NCI-H2029 treated with DMSO at 0.1 percent for 48 hours (cell line): ENCODE results near the gene PRKG2.

Experiments
- DNase-seq: peaks from one replicate; lab custom pipeline; 2025; lab: John Stamatoyannopoulos, UW

Gene PRKG2

DNA sequence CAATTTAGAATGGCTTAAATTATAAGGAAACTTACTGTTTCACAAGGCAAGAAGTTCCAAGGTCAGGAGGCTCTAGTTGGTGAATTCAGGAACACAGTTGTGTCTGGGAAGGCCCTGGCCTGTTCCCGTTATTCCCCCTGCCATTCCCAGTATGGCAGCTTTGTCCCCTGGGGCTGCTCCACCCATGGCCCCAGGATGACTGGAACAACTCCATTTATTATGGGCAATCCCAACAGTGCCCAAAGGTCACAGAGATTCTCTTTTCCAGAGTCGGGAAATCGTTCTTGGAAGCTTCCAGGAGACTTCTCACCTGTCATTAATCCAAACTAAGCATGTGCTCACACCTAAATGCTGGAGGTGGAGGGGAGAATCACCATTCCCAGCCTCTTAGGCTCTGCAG, 2.8 kb upstream of the PRKG2 start:
- no peak for DNase-seq

DNA sequence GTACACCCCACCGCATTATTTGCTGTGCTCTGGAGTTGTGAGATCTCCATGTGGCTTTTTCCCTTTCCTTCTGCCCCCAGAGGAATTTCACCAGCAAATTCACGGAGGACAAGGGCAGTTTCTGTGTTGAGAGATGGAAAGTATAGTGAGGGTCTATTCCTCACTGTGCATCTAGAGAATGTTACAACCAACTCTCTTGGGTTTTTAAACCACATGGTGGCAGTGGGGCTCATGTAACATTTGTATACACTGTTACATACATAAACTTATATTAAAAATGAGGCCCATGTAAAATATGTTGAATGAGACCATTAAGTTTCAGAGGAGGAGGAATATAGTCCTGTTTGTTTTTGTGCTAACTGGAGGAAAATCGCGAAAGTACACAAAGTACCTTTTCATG, 909 bp upstream of the PRKG2 start:
- no peak for DNase-seq

DNA sequence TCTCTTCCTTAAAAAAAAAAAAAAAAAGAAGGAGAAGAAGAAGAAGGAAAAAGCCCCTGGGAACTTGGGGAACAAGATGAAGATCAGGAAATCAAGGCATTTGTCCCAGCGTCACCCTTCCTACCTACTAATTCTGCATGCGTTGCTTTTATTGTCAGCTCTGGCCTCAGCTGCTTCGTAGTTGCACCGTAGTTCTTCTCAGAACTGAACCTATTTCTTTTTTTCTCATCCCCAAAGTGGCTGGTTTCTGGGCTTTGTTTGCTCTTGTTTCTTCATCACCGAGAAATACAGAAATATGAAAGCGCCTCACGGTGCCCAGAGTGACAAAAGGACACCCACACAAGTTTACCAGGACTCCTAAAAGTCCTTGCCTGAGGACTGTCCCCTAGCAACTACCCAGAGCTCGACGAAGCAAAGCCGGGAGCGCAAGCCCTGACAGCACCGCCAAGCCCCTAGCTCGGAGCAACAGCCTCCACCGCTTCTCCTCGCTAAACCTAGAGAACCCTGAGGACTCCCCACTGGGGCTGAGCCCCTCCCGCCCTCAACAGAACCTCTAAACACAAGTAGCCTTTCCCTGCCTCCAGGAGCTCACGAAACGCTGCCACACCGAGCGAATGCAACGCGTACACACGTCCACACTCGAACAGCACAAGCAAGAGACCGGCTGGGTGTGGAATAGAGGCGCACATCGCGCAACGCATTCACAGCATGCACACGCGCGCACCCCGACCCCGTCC, 710 bp downstream of the PRKG2 start:
- no peak for DNase-seq

DNA sequence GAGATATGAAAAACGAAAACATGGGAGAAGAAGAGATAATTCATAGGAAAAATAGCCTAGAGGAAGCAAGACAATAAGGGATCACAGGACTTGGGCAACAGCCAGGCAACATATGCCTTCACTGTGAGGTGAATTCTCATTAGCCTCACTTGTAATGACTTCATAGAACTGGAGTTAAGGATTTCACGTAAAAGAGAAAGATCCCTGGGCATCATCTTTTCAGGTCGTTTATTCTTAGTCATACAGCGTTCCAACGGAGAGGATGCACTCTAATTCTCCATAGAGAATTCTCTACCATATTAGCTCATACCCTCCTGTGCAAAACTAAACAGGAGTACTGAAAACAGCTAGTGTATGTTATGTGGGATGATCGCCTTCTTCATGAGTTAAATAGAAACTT, 1.4 kb downstream of the PRKG2 start:
- no peak for DNase-seq

DNA sequence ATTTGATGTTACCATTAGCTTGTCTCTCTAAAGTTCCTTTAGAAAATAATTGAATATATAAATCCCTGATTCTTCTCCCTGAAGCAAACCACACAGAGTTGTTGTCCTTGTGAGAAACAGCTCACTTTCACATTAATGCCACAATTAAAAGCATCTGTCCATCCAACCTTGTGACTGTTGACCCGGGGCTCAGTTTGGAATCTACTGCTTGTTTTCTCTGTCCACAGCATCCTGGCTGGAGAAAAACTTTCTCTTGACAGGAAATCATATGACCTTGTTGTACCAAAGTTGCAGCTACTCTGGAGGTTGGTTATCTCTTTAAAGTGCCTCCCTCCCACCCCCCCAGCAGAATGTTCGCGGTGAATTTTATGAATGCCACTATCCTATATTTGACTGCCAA, 3.1 kb downstream of the PRKG2 start:
- DNase-seq: no peak

DNA sequence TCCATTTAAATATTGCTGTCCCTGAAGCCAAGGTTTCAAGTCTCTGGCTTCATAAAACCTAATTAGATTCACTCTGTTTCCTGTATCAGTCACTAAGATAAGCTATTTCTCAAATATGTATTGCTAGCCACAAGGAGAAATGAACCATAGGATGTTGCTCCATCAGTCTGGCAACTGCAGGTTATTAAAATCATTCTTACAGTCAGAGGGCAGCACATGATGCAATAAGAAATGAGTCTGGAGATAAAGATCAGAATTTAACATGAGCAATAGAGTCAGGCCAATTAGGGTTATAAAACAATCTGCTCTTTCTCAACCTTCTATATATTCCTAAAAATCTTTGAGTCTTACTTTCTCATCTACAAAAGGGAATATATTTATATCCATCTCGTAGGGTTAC, 7.2 kb downstream of the PRKG2 start:
- no peak for DNase-seq

DNA sequence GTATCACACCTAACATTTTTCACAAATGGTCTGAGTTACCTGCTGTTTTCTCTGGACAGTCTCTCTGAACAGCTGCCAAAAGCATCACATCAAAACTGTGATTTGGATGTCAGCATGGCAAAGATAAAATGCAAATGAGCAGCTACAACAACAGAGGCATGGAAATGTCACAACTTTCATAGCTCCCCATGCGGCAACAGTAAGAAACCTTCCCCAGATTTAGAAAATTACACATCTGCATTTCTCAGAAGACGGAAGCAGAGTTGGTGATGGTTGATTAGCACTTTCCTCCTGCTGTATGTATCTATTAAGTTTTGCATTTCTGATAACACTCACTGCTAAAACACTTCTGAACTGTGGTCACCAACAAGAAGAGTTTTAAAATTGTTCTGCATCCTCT, 9.7 kb downstream of the PRKG2 start:
- no peak for DNase-seq

DNA sequence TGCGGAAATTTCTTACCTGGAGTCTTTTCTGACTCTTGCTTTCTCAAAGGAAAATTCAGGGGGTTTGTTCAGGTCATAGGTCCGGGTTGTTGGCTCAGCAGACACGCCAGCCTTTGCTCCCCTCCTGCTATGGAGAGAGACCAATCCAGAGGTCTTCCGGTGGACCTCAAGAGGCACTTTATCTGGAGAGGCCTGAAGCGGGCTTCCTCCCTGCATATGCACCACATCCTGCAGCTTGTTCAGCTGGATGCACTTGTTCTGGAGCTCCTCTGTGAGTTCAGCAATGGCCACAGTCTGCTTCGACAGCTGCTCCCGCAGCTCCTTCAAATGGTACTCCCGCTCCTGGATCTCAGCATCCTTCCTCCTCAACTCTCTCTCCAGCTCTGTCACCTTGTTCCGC, 10.5 kb downstream of the PRKG2 start:
- no peak for DNase-seq

DNA sequence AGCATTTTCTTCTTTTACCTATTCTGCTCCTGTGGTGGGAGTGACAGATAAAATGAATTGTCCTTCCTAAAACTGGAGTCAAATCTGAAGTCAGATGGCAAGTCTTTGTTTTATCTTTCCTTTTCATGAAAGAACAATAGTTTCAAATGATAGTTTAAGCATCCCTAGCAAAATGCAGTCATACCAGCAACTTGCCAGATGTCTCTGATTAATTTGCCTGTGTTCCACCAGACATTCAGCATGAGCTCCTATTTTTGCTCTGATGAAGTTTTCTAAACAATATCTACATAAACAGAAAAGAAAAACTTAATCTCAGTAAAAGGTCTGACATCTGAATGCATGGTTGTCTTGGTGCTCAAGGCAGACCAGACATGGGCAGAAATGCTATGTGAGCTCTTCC, 15.2 kb downstream of the PRKG2 start:
- DNase-seq: no peak

DNA sequence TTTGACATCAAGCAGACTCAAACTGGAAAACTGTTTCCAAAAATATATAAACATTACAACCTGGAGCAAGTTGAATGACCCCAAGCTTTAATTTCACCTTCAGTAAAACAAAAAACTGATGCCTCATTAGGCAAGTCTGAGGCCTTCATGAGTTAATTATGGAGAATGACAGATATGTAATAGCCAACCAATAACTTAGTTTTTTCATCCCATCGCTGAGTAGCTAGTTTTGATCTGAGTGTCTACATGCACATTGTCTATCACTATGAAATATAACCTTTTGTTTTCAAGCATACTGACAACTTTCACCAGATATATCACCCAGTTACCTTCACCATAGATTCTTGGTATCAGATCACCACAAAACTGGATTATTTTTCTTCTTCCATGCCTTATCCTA, 16.4 kb downstream of the PRKG2 start:
- DNase-seq: no peak

DNA sequence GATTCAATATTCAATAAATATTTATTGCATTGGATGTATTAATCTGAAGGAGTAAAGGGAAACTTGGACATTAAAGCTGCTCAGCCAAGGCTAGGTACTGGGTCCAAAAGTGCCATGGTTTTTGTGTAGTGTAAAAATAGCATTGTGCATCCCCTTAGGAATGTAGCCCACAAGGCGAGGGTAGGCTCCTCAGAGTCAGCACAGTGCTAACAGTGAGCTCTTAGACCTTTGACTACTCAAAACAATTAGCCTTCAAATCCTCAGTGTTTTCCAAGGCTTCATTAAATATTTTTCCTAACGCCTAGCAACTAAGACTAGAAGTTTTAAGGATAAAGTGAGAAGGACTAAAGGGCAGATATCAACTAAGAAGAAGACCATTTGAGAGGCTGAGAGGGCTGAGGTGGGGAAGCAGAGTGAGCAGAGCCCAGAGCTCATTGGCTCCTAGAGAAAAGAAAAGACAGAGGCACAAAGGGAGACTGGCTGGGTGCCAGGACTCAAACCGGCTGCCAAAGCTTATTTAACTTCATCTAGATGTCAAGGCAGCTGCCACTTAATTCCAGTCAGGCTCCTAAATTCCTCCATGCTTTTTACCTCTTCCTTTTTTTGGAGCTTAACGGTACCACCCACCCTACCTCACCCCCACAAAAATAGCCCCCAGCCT, 17.0 kb downstream of the PRKG2 start:
- DNase-seq: peak; percentile 69

DNA sequence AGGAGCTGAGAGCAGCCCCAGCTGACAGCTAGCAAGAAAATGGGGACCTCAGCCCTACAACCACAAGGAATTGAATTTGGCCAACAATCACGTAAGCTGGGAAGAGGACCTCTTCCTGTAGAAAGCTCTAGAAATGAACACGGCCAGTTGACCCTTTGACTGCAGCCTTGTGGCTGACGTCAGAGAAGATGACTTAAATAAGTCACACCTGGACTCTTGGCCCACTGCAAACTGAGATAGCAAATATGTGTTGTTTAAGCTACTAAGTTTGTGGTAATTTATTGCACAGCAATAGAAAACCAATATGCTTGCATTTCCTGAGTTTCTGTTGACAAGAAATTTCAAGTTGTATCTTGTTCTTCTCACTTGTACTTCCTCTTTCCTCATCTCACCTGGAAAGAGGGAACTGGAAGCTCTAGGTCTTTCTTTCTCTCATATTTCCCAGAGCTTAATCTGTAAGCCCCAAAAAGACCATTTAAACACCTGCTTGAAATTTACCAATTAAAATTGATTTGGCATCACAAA, 18.8 kb downstream of the PRKG2 start:
- no peak for DNase-seq

DNA sequence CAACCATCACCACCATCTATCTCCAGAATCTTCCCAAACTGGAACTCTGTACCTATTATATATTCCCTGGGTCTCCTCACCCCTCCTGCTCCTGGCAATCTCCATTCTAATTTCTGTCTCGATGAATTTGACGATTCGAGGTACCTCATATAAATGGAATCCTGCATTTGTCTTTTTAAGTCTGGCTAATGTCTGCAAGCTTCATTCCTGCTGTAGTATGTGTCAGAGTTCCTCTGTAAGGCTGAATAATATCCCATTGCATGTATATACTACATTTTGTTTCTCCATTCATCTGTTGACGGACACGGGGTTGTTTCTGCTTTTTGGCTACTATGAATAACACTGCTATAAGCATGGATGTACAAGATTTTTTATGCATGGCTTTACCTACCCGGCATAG, 19.5 kb downstream of the PRKG2 start:
- no peak for DNase-seq

DNA sequence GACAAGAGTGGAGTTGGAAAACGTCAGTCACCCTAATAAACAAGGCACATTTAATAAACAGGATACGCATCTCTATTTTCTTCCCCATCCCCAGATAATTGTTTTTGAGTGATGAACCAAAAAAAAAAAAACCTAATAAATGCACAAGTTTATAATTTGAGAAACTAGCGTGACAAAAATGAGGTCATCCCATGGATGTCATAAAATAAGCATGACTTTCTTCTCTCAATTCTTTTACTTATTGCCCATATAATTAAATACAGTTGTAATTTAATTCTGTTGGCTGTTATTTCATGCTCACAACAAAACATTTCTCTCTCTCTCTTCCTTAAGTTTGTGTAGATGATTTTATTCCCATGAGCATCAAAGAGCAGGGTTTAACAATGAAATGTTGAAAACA, 20.7 kb downstream of the PRKG2 start:
- no peak for DNase-seq

DNA sequence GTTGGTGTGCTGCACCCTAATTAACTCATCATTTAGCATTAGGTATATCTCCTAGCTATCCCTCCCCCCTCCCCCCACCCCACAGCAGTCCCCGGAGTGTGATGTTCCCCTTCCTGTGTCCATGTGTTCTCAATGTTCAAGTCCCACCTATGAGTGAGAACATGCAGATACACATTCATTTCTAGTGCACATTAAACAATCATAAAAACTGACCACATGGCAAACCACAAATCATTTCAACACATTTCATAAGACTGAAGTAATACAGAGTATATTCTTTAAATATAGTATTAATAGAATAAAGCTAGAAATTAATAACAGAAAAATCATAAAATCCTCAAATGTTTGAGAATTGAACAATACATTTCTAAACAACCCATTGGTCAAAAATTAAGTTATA, 34.1 kb downstream of the PRKG2 start:
- no peak for DNase-seq

DNA sequence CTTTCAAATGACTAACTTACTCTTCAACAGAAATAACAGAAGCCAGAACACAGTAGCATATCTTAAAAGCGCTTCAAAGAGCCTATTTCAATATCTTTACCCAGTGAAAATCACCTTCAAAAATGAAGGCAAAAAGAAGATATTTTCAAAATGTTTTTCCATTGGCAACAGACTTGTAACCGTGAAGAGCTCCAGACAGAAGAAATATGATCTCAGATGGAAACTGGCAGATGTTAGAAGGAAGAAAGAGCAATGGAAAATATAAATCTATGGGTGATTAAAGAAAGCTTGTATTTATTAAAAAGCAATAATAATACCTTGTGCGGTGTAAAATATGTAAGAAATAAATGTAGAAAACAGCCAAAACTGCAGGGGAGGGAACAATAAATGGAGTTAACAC, 35.7 kb downstream of the PRKG2 start:
- no peak for DNase-seq

DNA sequence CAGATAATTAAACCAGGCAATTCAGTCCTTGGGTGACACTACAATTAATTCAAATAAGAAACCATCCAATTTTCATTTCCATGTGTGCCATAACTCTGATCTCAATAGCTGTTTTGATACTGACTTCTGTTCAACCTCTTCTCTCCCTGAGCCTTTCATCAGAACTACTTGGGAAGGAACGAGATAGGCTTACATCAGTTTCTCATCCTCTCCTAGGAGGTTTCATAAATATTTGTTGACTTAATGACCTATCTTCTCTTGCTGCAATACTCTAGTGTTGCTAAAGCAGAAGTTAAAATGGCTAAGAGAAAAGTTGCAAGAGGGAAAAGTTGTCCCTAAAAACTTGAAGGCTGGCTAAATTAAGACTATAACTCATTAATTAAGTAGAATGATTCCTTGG, 41.8 kb downstream of the PRKG2 start:
- no peak for DNase-seq

DNA sequence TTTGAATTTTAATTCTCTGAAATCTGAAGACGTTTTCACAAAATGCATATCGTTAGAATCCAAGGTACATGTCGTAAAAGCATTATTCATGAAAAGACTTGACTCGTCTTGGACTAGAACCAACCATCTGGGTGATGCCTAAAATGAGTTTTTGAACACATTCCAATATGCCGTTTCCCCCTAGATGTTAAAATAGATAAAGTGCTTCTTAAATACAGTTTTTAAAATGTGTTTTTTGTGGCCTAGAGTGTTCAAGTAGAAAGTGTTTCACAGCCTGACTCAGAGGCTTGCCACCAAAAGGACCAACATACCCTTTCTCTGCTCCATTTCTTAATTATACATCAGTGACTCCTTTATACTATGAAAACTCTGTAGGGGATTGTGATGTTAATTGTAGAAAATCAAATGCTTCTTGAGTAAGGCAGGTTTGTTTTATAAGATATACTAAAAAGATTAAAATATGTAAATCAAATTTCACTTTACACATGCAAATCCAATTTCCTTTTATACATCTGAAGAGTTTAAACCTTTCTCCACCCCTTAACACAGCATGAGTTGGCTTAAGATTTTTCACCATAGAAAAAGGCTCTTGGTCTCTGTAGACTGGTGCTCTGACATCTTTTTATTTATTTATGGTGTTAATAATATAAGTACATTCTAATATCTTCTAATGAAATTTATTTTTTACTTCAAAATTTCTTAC, 48.4 kb downstream of the PRKG2 start:
- DNase-seq: no peak

DNA sequence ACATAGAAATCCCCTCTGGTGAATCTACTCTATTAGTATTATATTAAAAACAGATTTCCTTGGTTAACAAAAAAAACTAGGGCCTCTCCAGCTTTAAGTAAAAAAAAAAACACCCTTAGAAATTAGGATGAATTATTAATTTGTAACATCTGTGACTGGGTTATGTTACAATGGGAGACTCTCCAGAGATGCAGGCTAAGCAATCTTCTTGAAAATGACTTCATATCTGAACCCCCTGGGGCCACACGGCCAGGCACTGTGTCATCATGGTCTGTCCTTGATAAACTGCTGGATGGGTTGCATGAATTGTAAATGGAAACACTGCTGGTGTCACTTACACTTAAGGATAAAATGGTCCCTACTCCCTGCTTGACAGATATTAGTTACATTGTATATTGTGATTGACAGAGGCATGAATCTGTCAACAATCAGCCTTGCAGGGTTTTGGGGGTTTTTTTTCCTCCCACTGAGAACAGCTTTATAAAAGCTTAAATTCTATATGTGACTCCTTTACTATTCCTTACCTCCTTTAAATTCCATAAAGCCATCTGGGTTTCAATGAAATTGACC, 49.1 kb downstream of the PRKG2 start:
- no peak for DNase-seq

DNA sequence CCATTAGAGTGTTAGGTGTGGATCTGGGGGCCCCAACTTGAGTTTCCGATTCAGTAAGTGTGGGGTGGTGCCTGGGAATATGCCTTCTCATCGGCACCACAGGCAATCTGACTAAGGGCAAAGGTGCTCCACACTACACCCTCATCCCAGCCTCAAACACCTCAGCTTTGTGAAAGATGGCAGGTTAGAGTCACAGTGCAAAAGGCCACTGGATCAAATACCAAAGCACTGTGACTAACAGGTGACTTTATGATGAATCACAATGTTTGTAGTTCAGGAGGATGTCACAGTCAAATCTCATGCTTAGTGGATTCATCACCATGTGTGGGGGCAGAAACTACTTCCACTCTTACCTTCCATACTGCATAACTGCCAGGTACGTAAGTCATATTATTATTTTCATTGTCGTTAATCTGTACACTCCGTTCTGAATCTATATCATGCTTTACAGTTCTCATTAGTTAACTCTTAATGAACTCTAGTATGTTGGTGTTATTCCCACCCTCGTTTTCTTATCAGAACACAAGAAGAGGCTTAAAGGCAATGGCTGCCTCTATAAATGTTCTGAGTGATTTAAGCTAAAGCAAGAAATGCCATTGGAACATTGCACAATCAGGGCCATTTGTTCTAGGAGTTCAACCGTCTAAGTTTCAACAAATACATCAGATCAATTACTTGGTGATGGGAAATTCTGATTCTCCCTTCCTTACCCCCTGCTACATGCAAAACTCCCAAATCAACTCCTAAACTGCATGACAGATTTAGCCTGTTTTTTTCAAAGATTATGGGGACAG, 50.2 kb downstream of the PRKG2 start:
- no peak for DNase-seq

DNA sequence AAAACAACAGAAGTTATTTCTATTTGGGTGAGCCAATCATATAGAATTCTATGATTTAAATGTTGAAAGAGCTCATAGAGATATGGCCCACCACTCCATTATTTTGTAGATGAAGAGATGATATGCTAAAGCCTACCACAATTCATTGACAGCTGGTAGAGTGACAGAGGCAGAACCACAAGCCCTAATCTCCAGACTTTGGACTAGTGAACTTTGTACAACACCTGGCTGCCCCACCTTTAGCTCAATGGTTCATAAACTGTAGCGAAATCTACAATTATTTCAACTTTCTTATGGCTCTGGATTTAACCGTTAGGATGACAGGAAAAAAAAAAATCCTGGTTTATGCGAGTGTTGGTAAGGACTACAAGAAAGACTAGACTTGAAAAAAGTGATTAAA, 50.9 kb downstream of the PRKG2 start:
- DNase-seq: no peak
